A549 (cell line): ENCODE results near the gene EML1. TPM values are rescaled to one million over a fixed set of nuclear protein-coding genes. Genes with fewer than 3 reads are reported as not detected.

Experiments
- ATAC-seq, 2 experiments: fragments of 200-7000 bp in 1 of 2; fragments of >200 bp in 1 of 2; cut with Nextera tagmentation in 1 of 2; cut with Tn5 transposase in 1 of 2; 3 replicates each; pipeline versions ENCODE4 v1.8.0 to v1.9.1; 2018 to 2020; ENCODE audit warnings: mild to moderate bottlenecking in 1 of 2, moderate library complexity in 1 of 2
- CTCF ChIA-PET: fragments of 300-600 bp; sonication (Branson Sonifier 250); formaldehyde crosslinking; extraction: SDS; loops from one replicate; lab custom pipeline; 2021; ENCODE audit warnings: antibody characterized with exemption, inconsistent platforms; lab: Yijun Ruan, JAX
- POLR2A ChIA-PET: fragments of 350-600 bp; formaldehyde crosslinking; extraction: SDS; loops from one replicate; lab custom pipeline; 2021; ENCODE audit warnings: antibody characterized with exemption, inconsistent platforms; lab: Yijun Ruan, JAX
- DNase-seq, 2 experiments: peaks; one replicate each; pipeline versions ENCODE4 v3.0.0 to v3.0.0-alpha.2; 2011 to 2016; ENCODE audit warnings: low read depth in 1 of 2, low spot score in 1 of 2
- FAIRE-seq: peaks from 2 replicates; lab custom pipeline; 2011; peaks lifted over from hg19 to GRCh38; lab: Jason Lieb, UNC
- H3K27ac ChIP-seq, 2 experiments: fragments of >200 bp; sonication (Bioruptor Twin); formaldehyde crosslinking; 3 replicates each; pipeline ENCODE4 v1.5.1; 2016 to 2017
- H3K4me1 ChIP-seq: fragments of >200 bp; sonication (Bioruptor Twin); formaldehyde crosslinking; 3 replicates; pipeline ENCODE4 v1.6.1; 2016
- H3K4me2 ChIP-seq: fragments of >200 bp; sonication (Bioruptor Twin); formaldehyde crosslinking; 3 replicates; pipeline ENCODE4 v1.6.1; 2016
- H3K4me3 ChIP-seq: fragments of >200 bp; sonication (Bioruptor Twin); formaldehyde crosslinking; 3 replicates; pipeline ENCODE4 v1.5.1; 2016
- H3K9me3 ChIP-seq: fragments of >200 bp; sonication (Bioruptor Twin); formaldehyde crosslinking; 3 replicates; pipeline ENCODE4 v1.6.1; 2016
- BHLHE40 ChIP-seq: IDR thresholded peaks from 2 replicates; pipeline ENCODE4 v1.6.1; 2012; ENCODE audit warnings: low read depth, low read length, inconsistent platforms
- CBX8 ChIP-seq: fragments of 200-600 bp; sonication (generic); IDR thresholded peaks from 2 replicates; pipeline ENCODE4 v1.6.1; 2016
- EHMT2 ChIP-seq: fragments of 200-600 bp; sonication (generic); IDR thresholded peaks from 2 replicates; pipeline ENCODE4 v1.6.1; 2016; ENCODE audit warnings: antibody characterized with exemption, low read depth, mild to moderate bottlenecking, moderate library complexity
- HEYL ChIP-seq: fragments of 250-450 bp; sonication (Bioruptor Pico); IDR thresholded peaks from 2 replicates; pipeline ENCODE4 v1.8.0; 2021; ENCODE audit warnings: mild to moderate bottlenecking, moderate library complexity
- HOXB13 ChIP-seq: fragments of 250-450 bp; sonication (Bioruptor Pico); IDR thresholded peaks from 2 replicates; pipeline ENCODE4 v1.5.0; 2020; ENCODE audit warnings: low read depth, mild to moderate bottlenecking, moderate library complexity
- JUNB ChIP-seq: fragments of >200 bp; sonication (Bioruptor Twin); formaldehyde crosslinking; IDR thresholded peaks from 2 replicates; pipeline ENCODE4 v1.6.1; 2016
- MAZ ChIP-seq: fragments of 150-350 bp; IDR thresholded peaks from 2 replicates; pipeline ENCODE4 v1.6.1; 2014; ENCODE audit warnings: antibody characterized with exemption, low read depth, low read length, borderline replicate concordance
- POLR2AphosphoS2 ChIP-seq: conservative IDR thresholded peaks from 2 replicates; pipeline ENCODE4 v1.6.1; 2012; ENCODE audit warnings: low read length, improper control_type of control experiment, inconsistent platforms
- RFX5 ChIP-seq: fragments of 450-650 bp; IDR thresholded peaks from 2 replicates; pipeline ENCODE4 v1.7.1; 2014; ENCODE audit warnings: antibody characterized with exemption, mild to moderate bottlenecking, moderate library complexity
- RNF2 ChIP-seq: fragments of 200-600 bp; sonication (generic); IDR thresholded peaks from 2 replicates; pipeline ENCODE4 v1.6.1; 2016; ENCODE audit warnings: low read depth, mild to moderate bottlenecking, antibody characterized with exemption, moderate library complexity, borderline replicate concordance
- SREBF2 ChIP-seq: fragments of 450-650 bp; IDR thresholded peaks from 2 replicates; pipeline ENCODE4 v1.6.1; 2014; ENCODE audit warnings: mild to moderate bottlenecking, moderate library complexity
- TFCP2L1 ChIP-seq: fragments of 250-450 bp; sonication (Bioruptor Pico); IDR thresholded peaks from 2 replicates; pipeline ENCODE4 v1.5.0; 2021; ENCODE audit warnings: mild to moderate bottlenecking
- ZFP36 ChIP-seq: fragments of 450-650 bp; IDR thresholded peaks from 2 replicates; pipeline ENCODE4 v1.6.1; 2014; ENCODE audit warnings: borderline replicate concordance; ENCODE audit not compliant: partially characterized antibody
- WGBS: methylation state at CpG from one replicate; pipeline ENCODE4 v1.1.6; 2017; ENCODE audit errors: missing lambda C conversion rate; 5-methylcytosine and 5-hydroxymethylcytosine counted together
- polyA plus RNA-seq, 4 experiments: library from polyadenylated mRNA; depleted of rRNA in 3 of 4; stranded (reverse); fragments of >200 nt; fragmentation: RNase III in 1 of 4; extraction: RNeasy Plus Mini Kit Qiagen cat#74134 plus additional on column Dnase treatment in 1 of 4; gene quantifications; 2 replicates in 3 of 4; 3 replicates in 1 of 4; pipeline ENCODE4 v1.2.3, GENCODE V29; 2011 to 2017
- TF ChIP-seq, protein P1 (sequence below): IDR thresholded peaks from 2 replicates; pipeline ENCODE4 v1.6.1; 2012
- TF ChIP-seq, protein P2 (sequence below): fragments of 450-650 bp; IDR thresholded peaks from 2 replicates; pipeline ENCODE4 v1.6.1; 2014; ENCODE audit warnings: antibody characterized with exemption
- TF ChIP-seq, protein P3 (sequence below): fragments of 150-350 bp; IDR thresholded peaks from 2 replicates; pipeline ENCODE4 v1.6.1; 2014; ENCODE audit warnings: low read depth, mild to moderate bottlenecking, low read length
- TF ChIP-seq, protein P4 (sequence below): fragments of 200-600 bp; sonication (generic); IDR thresholded peaks from 2 replicates; pipeline ENCODE4 v1.6.1; 2016; ENCODE audit warnings: antibody characterized with exemption, mild to moderate bottlenecking, moderate library complexity
- TF ChIP-seq, protein P5 (sequence below): IDR thresholded peaks from 2 replicates; pipeline ENCODE4 v1.6.1; 2012
- TF ChIP-seq, protein P6 (sequence below): fragments of >200 bp; sonication (Bioruptor Twin); formaldehyde crosslinking; IDR thresholded peaks from 3 replicates; pipeline ENCODE4 v1.6.1; 2016
- TF ChIP-seq, protein P7 (sequence below): fragments of 250-450 bp; sonication (Bioruptor Pico); IDR thresholded peaks from 2 replicates; pipeline ENCODE4 v1.5.0; 2021; ENCODE audit warnings: mild to moderate bottlenecking, moderate library complexity, borderline replicate concordance

Gene EML1
- polyA plus RNA-seq, 2 of the 4 experiments (the other 2 are of a cell fraction): 29.7 to 30.8 TPM

DNA sequence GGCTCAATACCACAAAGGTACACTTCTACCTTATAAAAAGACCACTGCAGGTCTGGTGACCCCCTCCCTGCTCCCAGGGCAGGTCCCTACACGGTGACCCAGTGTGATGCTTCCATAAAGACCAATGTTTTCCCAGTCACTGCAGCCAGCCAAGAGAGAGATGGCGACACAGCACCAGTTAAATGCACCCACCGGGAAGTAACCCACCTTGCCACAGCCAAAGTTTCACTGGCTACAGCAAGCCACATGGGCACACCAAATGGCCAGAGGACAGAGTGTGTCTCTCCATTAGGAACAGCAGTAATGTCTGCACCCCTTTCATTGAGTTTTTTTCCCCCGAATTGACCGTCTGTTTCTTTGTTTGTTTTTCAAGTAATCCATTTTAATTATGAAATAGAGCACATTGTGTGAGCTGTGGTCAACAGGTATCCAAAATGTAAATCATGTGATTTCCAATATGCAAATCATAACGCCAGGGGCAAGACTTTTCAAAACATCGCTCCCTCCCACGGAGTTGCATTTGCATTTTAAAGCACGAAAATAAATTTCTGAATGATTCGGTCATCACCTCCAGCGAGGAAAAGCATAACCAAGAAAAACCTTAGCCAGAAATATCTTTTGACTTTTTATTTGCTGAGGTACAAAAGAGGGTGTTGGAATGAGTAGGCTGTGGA, 48.9 kb upstream of the EML1 start:
- no peak for ATAC-seq
- Histone ChIP-seq H3K4me2 (no peak overlapping the region), H3K4me3 (no peak overlapping the region), H3K27ac (no peak overlapping the region), H3K9me3 (no peaks in the 10 kb centered on the region), H3K4me1 (peaks cover 17% of the 10 kb centered on the region)
- no peak for DNase-seq
- CTCF ChIA-PET: interaction anchor here (1.0 to 20.7 kb wide), 5 partner anchors 8 to 142 kb away, joined by 3 to 263 read pairs (median 5); no protein-coding TSS in a partner anchor
- 76% methylated on average over 11 of the region's 11 CpGs for WGBS
- POLR2A ChIA-PET: no interaction called here
- FAIRE-seq: no peak
- no peak for TF ChIP-seq RFX5
- TF ChIP-seq ZFP36: no peak
- TF ChIP-seq, protein P1, sequence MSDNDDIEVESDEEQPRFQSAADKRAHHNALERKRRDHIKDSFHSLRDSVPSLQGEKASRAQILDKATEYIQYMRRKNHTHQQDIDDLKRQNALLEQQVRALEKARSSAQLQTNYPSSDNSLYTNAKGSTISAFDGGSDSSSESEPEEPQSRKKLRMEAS: no peak
- no peak for TF ChIP-seq TFCP2L1 (CRISPR knock-in tag)
- TF ChIP-seq, protein P2, sequence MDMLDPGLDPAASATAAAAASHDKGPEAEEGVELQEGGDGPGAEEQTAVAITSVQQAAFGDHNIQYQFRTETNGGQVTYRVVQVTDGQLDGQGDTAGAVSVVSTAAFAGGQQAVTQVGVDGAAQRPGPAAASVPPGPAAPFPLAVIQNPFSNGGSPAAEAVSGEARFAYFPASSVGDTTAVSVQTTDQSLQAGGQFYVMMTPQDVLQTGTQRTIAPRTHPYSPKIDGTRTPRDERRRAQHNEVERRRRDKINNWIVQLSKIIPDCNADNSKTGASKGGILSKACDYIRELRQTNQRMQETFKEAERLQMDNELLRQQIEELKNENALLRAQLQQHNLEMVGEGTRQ: no peak
- TF ChIP-seq SREBF2: no peak
- TF ChIP-seq, protein P3, sequence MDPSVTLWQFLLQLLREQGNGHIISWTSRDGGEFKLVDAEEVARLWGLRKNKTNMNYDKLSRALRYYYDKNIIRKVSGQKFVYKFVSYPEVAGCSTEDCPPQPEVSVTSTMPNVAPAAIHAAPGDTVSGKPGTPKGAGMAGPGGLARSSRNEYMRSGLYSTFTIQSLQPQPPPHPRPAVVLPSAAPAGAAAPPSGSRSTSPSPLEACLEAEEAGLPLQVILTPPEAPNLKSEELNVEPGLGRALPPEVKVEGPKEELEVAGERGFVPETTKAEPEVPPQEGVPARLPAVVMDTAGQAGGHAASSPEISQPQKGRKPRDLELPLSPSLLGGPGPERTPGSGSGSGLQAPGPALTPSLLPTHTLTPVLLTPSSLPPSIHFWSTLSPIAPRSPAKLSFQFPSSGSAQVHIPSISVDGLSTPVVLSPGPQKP: no peak
- no peak for TF ChIP-seq JUNB
- no peak for TF ChIP-seq EHMT2
- TF ChIP-seq, protein P4, sequence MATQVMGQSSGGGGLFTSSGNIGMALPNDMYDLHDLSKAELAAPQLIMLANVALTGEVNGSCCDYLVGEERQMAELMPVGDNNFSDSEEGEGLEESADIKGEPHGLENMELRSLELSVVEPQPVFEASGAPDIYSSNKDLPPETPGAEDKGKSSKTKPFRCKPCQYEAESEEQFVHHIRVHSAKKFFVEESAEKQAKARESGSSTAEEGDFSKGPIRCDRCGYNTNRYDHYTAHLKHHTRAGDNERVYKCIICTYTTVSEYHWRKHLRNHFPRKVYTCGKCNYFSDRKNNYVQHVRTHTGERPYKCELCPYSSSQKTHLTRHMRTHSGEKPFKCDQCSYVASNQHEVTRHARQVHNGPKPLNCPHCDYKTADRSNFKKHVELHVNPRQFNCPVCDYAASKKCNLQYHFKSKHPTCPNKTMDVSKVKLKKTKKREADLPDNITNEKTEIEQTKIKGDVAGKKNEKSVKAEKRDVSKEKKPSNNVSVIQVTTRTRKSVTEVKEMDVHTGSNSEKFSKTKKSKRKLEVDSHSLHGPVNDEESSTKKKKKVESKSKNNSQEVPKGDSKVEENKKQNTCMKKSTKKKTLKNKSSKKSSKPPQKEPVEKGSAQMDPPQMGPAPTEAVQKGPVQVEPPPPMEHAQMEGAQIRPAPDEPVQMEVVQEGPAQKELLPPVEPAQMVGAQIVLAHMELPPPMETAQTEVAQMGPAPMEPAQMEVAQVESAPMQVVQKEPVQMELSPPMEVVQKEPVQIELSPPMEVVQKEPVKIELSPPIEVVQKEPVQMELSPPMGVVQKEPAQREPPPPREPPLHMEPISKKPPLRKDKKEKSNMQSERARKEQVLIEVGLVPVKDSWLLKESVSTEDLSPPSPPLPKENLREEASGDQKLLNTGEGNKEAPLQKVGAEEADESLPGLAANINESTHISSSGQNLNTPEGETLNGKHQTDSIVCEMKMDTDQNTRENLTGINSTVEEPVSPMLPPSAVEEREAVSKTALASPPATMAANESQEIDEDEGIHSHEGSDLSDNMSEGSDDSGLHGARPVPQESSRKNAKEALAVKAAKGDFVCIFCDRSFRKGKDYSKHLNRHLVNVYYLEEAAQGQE: no peak
- no peak for TF ChIP-seq MAZ
- TF ChIP-seq, protein P5, sequence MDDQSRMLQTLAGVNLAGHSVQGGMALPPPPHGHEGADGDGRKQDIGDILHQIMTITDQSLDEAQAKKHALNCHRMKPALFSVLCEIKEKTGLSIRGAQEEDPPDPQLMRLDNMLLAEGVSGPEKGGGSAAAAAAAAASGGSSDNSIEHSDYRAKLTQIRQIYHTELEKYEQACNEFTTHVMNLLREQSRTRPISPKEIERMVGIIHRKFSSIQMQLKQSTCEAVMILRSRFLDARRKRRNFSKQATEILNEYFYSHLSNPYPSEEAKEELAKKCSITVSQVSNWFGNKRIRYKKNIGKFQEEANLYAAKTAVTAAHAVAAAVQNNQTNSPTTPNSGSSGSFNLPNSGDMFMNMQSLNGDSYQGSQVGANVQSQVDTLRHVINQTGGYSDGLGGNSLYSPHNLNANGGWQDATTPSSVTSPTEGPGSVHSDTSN: no peak
- TF ChIP-seq BHLHE40: no peak
- TF ChIP-seq, protein P6, sequence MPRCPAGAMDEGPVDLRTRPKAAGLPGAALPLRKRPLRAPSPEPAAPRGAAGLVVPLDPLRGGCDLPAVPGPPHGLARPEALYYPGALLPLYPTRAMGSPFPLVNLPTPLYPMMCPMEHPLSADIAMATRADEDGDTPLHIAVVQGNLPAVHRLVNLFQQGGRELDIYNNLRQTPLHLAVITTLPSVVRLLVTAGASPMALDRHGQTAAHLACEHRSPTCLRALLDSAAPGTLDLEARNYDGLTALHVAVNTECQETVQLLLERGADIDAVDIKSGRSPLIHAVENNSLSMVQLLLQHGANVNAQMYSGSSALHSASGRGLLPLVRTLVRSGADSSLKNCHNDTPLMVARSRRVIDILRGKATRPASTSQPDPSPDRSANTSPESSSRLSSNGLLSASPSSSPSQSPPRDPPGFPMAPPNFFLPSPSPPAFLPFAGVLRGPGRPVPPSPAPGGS: no peak
- TF ChIP-seq POLR2AphosphoS2: no peak
- TF ChIP-seq CBX8: no peak

DNA sequence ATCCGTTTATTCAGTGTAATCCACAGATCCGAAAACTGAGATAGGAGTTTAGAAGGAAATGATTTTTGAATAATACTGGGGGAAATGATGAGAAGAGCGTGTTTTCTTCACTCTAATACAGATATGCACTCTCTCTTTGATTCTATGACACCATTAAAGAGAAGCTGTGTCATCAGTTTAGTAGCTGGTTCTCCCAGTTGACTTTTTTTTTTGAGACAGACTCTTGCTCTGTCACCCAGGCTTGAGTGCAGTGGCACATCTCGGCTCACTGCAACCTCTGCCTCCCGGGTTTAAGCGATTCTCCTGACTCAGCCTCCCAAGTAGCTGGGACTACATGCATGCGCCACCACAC, 48.4 kb upstream of the EML1 start:
- ATAC-seq (no peak), DNase-seq (no peak), FAIRE-seq (no peak)
- H3K27ac ChIP-seq: no peak overlapping the region
- POLR2A ChIA-PET: no interaction called here
- H3K9me3 ChIP-seq: no peaks in the 10 kb centered on the region
- peaks cover 17% of the 10 kb centered on the region for H3K4me1 ChIP-seq
- no peak overlapping the region for H3K4me2 ChIP-seq
- H3K4me3 ChIP-seq: no peak overlapping the region
- WGBS: 86% methylated on average over 7 of the region's 7 CpGs
- CTCF ChIA-PET: interaction anchor here (1.1 to 20.7 kb wide), 3 partner anchors 11 to 141 kb away, joined by 3 to 263 read pairs (median 260); no protein-coding TSS in a partner anchor
- TF ChIP-seq RNF2: no peak
- TF ChIP-seq, protein P7, sequence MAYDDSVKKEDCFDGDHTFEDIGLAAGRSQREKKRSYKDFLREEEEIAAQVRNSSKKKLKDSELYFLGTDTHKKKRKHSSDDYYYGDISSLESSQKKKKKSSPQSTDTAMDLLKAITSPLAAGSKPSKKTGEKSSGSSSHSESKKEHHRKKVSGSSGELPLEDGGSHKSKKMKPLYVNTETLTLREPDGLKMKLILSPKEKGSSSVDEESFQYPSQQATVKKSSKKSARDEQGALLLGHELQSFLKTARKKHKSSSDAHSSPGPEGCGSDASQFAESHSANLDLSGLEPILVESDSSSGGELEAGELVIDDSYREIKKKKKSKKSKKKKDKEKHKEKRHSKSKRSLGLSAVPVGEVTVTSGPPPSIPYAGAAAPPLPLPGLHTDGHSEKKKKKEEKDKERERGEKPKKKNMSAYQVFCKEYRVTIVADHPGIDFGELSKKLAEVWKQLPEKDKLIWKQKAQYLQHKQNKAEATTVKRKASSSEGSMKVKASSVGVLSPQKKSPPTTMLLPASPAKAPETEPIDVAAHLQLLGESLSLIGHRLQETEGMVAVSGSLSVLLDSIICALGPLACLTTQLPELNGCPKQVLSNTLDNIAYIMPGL (CRISPR knock-in tag): no peak
- TF ChIP-seq, protein P4: no peak
- TF ChIP-seq HOXB13: no peak
- no peak for TF ChIP-seq HEYL (CRISPR knock-in tag)
